ENCODE data around the gene KCNJ4. TPM values are rescaled to one million over a fixed set of nuclear protein-coding genes. Genes with fewer than 3 reads are reported as not detected.

The KCNJ4 gene
- total RNA-seq, 1 experiment from 2014 or later, result 0.27 TPM

DNA sequence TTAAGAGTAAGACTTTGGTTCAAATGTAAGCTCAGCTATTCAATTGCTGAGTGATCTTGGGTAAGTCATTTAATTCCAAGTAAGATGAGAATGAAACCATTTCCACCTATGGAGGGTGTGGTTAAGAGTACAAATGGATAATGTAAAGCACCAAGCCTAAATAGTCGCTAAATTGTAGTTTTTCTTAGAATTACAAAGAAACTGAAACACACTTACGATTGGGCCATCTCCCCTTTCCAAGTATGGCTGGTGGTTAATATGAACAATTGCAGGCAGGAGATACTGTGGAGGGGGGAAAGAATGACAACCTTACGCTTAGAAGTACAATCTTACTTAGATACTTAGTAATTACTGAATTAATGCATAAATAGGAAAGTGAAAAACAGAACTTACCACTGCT lies 42.9 kb upstream of the KCNJ4 start:
- no peak for DNase-seq
- BruUV-seq (replicated peaks), result no TSS peak
- Mint-ChIP-seq H3K9me3 (ENCODE audit: unreplicated experiment) (no peaks in the 10 kb centered on the region), H3K4me1 (ENCODE audit: low read depth, unreplicated experiment) (no peaks in the 10 kb centered on the region), H3K27ac (ENCODE audit: unreplicated experiment) (no peak overlapping the region), H3K36me3 (ENCODE audit: insufficient read depth, unreplicated experiment) (peaks cover 100% of the 10 kb centered on the region), H3K27me3 (ENCODE audit: insufficient read depth, unreplicated experiment) (no peaks in the 10 kb centered on the region), H3K4me3 (ENCODE audit: unreplicated experiment) (no peak overlapping the region)
- TF ChIP-seq, protein P1, sequence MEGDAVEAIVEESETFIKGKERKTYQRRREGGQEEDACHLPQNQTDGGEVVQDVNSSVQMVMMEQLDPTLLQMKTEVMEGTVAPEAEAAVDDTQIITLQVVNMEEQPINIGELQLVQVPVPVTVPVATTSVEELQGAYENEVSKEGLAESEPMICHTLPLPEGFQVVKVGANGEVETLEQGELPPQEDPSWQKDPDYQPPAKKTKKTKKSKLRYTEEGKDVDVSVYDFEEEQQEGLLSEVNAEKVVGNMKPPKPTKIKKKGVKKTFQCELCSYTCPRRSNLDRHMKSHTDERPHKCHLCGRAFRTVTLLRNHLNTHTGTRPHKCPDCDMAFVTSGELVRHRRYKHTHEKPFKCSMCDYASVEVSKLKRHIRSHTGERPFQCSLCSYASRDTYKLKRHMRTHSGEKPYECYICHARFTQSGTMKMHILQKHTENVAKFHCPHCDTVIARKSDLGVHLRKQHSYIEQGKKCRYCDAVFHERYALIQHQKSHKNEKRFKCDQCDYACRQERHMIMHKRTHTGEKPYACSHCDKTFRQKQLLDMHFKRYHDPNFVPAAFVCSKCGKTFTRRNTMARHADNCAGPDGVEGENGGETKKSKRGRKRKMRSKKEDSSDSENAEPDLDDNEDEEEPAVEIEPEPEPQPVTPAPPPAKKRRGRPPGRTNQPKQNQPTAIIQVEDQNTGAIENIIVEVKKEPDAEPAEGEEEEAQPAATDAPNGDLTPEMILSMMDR (IDR thresholded peaks at IDR 0.05; ENCODE audit: insufficient read depth in 1 of 2, low read depth in 1 of 2, low read length in 1 of 2, severe bottlenecking in 1 of 2, unreplicated experiment in 1 of 2), result no peak
- Histone ChIP-seq H3K4me1 (peaks cover 4% of the 10 kb centered on the region), H3K27me3 (replicated peaks; ENCODE audit: control insufficient read depth, insufficient read depth, low read length) (no peaks in the 10 kb centered on the region), H3K36me3 (ENCODE audit: control insufficient read depth, insufficient read depth, low read length) (0 out of 2 replicates have a peak, but pooled peaks cover 1% of the 10 kb centered on the region), H3K9me3 (no peaks in the 10 kb centered on the region), H3K4me3 (ENCODE audit: low read depth, low read length) (no peak overlapping the region)
- intact Hi-C loops (cut with micrococcal nuclease; ENCODE audit: unreplicated experiment), result no loop called here
- ChIA-PET POLR2A (no interaction called here), CTCF (no interaction called here)

DNA sequence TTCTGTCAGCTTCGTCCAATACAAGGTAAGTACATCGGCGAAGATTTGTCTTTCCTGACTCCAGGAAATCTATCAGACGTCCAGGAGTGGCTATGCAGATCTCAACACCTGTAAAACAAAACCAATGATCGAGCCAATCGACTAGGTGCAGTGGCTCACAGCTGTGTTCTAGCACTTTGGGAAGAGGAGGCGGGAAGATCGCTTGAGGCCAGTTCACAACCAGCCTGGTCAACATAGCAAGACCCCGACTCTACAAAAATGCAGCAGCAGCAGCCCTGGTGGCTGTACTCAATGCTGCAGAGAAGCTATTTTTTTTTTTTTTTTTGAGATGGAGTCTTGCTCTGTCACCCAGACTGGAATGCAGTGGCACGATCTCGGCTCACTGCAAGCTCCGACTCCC lies 39.9 kb upstream of the KCNJ4 start:
- Mint-ChIP-seq H3K36me3 (ENCODE audit: insufficient read depth, unreplicated experiment) (peaks cover 97% of the 10 kb centered on the region), H3K27ac (ENCODE audit: unreplicated experiment) (no peak overlapping the region), H3K27me3 (ENCODE audit: insufficient read depth, unreplicated experiment) (no peaks in the 10 kb centered on the region), H3K4me3 (ENCODE audit: unreplicated experiment) (no peak overlapping the region), H3K4me1 (ENCODE audit: low read depth, unreplicated experiment) (no peaks in the 10 kb centered on the region), H3K9me3 (ENCODE audit: unreplicated experiment) (no peaks in the 10 kb centered on the region)
- ChIA-PET CTCF (no interaction called here), POLR2A (interaction anchor here (0.6 to 1.0 kb wide), 2 partner anchors 17 to 31 kb away, joined by 3 to 6 read pairs; no protein-coding TSS in a partner anchor)
- intact Hi-C loops (cut with micrococcal nuclease; ENCODE audit: unreplicated experiment), result no loop called here
- H3K36me3 ChIP-seq (ENCODE audit: control insufficient read depth, insufficient read depth, low read length), result 0 out of 2 replicates have a peak, but pooled peaks cover 3% of the 10 kb centered on the region
- TF ChIP-seq, protein P1 (IDR thresholded peaks at IDR 0.05; ENCODE audit: insufficient read depth in 1 of 2, low read depth in 1 of 2, low read length in 1 of 2, severe bottlenecking in 1 of 2, unreplicated experiment in 1 of 2), result no peak
- no peaks in the 10 kb centered on the region for H3K4me1 ChIP-seq
- H3K9me3 ChIP-seq, result no peaks in the 10 kb centered on the region
- DNase-seq, result no peak
- H3K4me3 ChIP-seq (ENCODE audit: low read depth, low read length), result no peak overlapping the region
- BruUV-seq (replicated peaks), result no TSS peak
- no peaks in the 10 kb centered on the region for H3K27me3 ChIP-seq (replicated peaks; ENCODE audit: control insufficient read depth, insufficient read depth, low read length)

DNA sequence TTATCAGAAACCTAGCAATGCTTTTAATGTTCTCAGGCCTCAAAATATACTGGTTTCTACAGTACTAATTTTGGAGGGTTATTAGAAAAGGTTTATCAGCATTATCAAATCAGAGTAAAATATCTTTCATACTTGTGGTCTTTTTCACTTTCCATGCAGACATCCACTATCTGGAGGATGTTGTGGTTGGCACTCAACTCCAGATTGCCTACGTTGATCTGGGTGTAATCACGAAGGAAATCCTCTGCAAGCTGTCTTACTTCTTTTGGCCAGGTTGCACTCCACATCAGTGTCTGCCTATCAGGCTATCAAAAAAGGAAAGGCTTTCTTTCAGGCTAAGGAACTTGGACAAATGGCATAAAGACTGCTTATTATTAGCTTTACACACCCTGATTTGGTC lies 39.5 kb upstream of the KCNJ4 start:
- Histone ChIP-seq H3K4me3 (ENCODE audit: low read depth, low read length) (no peak overlapping the region), H3K36me3 (ENCODE audit: control insufficient read depth, insufficient read depth, low read length) (0 out of 2 replicates have a peak, but pooled peaks cover 3% of the 10 kb centered on the region), H3K9me3 (no peaks in the 10 kb centered on the region), H3K27me3 (replicated peaks; ENCODE audit: control insufficient read depth, insufficient read depth, low read length) (no peaks in the 10 kb centered on the region), H3K4me1 (no peaks in the 10 kb centered on the region)
- TF ChIP-seq, protein P1 (IDR thresholded peaks at IDR 0.05; ENCODE audit: insufficient read depth in 1 of 2, low read depth in 1 of 2, low read length in 1 of 2, severe bottlenecking in 1 of 2, unreplicated experiment in 1 of 2), result no peak
- H3K27ac Mint-ChIP-seq (ENCODE audit: unreplicated experiment), result no peak overlapping the region
- ChIA-PET POLR2A (no interaction called here), CTCF (no interaction called here)
- no peaks in the 10 kb centered on the region for H3K4me1 Mint-ChIP-seq (ENCODE audit: low read depth, unreplicated experiment)
- no peaks in the 10 kb centered on the region for H3K9me3 Mint-ChIP-seq (ENCODE audit: unreplicated experiment)
- no peaks in the 10 kb centered on the region for H3K27me3 Mint-ChIP-seq (ENCODE audit: insufficient read depth, unreplicated experiment)
- no peak overlapping the region for H3K4me3 Mint-ChIP-seq (ENCODE audit: unreplicated experiment)
- H3K36me3 Mint-ChIP-seq (ENCODE audit: insufficient read depth, unreplicated experiment), result peaks cover 97% of the 10 kb centered on the region
- intact Hi-C loops (cut with micrococcal nuclease; ENCODE audit: unreplicated experiment), result no loop called here
- no TSS peak for BruUV-seq (replicated peaks)
- DNase-seq, result no peak

Data from Caco-2 (cell line).